ENCODE data around the gene PMEL. TPM values are rescaled to one million over a fixed set of nuclear protein-coding genes. Genes with fewer than 3 reads are reported as not detected.

The PMEL gene
- total RNA-seq, 2 donors from 2014 or later: 17.2 to 20.8 TPM

- no peak for TF ChIP-seq CTCF (conservative IDR thresholded peaks at IDR 0.05)
- no peak overlapping the region for H3K9ac ChIP-seq (ENCODE audit: extremely low read depth, low read length, poor library complexity, severe bottlenecking)
- Mint-ChIP-seq H3K4me3 (no peak overlapping the region), H3K27me3 (ENCODE audit: insufficient read depth) (peaks cover 74% of the 10 kb centered on the region), H3K4me1 (peaks cover 11% of the 10 kb centered on the region), H3K27ac (no peak overlapping the region), H3K9me3 (no peaks in the 10 kb centered on the region), H3K36me3 (ENCODE audit: low read depth) (no peaks in the 10 kb centered on the region)
- no peak for DNase-seq
- H3K27me3 ChIP-seq (ENCODE audit: control insufficient read depth, insufficient read depth, low read length, poor library complexity, severe bottlenecking): peaks cover 41% of the 10 kb centered on the region
- H3K36me3 ChIP-seq (ENCODE audit: control insufficient read depth, insufficient read depth, low read length): no peaks in the 10 kb centered on the region
- H3K27ac ChIP-seq (ENCODE audit: low read depth, low read length): no peak overlapping the region
- no peak overlapping the region for H3K4me3 ChIP-seq (ENCODE audit: low read length)
- H3K9me3 ChIP-seq (ENCODE audit: control insufficient read depth, low read length): no peaks in the 10 kb centered on the region
- peaks cover 6% of the 10 kb centered on the region for H3K4me1 ChIP-seq (ENCODE audit: control insufficient read depth, insufficient read depth, low read length)
- 81 to 100% methylated on average over 1 of the region's 1 CpG for WGBS, 2 experiments (ENCODE audit: insufficient coverage in 1 of 2, insufficient read length in 1 of 2)
These were observed 31.1 kb downstream of the PMEL start for GRCh38 chr12:55934773-55935172.

- 100% methylated on average over 1 of the region's 1 CpG for WGBS, 2 experiments (ENCODE audit: insufficient coverage in 1 of 2, insufficient read length in 1 of 2)
- H3K4me3 Mint-ChIP-seq: no peak overlapping the region
These were observed 31.8 kb downstream of the PMEL start for GRCh38 chr12:55933799-55934742.

GRCh38 chr12:55933169-55933798 lies 32.6 kb downstream of the PMEL start:
- 83 to 96% methylated on average over 3 to 5 of the region's 7 CpGs for WGBS, 2 experiments (ENCODE audit: insufficient coverage in 1 of 2, insufficient read length in 1 of 2)

More at GRCh38 chr12:55933799-55934742, 31.8 kb downstream of the PMEL start:
- H3K36me3 ChIP-seq (ENCODE audit: control insufficient read depth, insufficient read depth, low read length): no peaks in the 10 kb centered on the region
- no peaks in the 10 kb centered on the region for H3K9me3 Mint-ChIP-seq
- no peak overlapping the region for H3K27ac Mint-ChIP-seq
- H3K27me3 Mint-ChIP-seq (ENCODE audit: insufficient read depth): peaks cover 72% of the 10 kb centered on the region
- no peak for DNase-seq
- peaks cover 39% of the 10 kb centered on the region for H3K27me3 ChIP-seq (ENCODE audit: control insufficient read depth, insufficient read depth, low read length, poor library complexity, severe bottlenecking)
- no peaks in the 10 kb centered on the region for H3K9me3 ChIP-seq (ENCODE audit: control insufficient read depth, low read length)
- H3K9ac ChIP-seq (ENCODE audit: extremely low read depth, low read length, poor library complexity, severe bottlenecking): no peak overlapping the region
- peaks cover 6% of the 10 kb centered on the region for H3K4me1 ChIP-seq (ENCODE audit: control insufficient read depth, insufficient read depth, low read length)
- no peaks in the 10 kb centered on the region for H3K36me3 Mint-ChIP-seq (ENCODE audit: low read depth)
- TF ChIP-seq CTCF (conservative IDR thresholded peaks at IDR 0.05): no peak
- no peak overlapping the region for H3K4me3 ChIP-seq (ENCODE audit: low read length)
- H3K4me1 Mint-ChIP-seq: peaks cover 11% of the 10 kb centered on the region
- H3K27ac ChIP-seq (ENCODE audit: low read depth, low read length): no peak overlapping the region

More at GRCh38 chr12:55933169-55933798, 32.6 kb downstream of the PMEL start:
- Histone ChIP-seq H3K27ac (ENCODE audit: low read depth, low read length) (no peak overlapping the region), H3K4me3 (ENCODE audit: low read length) (no peak overlapping the region), H3K9me3 (ENCODE audit: control insufficient read depth, low read length) (no peaks in the 10 kb centered on the region), H3K4me1 (ENCODE audit: control insufficient read depth, insufficient read depth, low read length) (peaks cover 6% of the 10 kb centered on the region), H3K36me3 (ENCODE audit: control insufficient read depth, insufficient read depth, low read length) (no peaks in the 10 kb centered on the region), H3K9ac (ENCODE audit: extremely low read depth, low read length, poor library complexity, severe bottlenecking) (no peak overlapping the region), H3K27me3 (ENCODE audit: control insufficient read depth, insufficient read depth, low read length, poor library complexity, severe bottlenecking) (peaks cover 37% of the 10 kb centered on the region)
- no peak for DNase-seq
- no peaks in the 10 kb centered on the region for H3K36me3 Mint-ChIP-seq (ENCODE audit: low read depth)
- no peak for TF ChIP-seq CTCF (conservative IDR thresholded peaks at IDR 0.05)
- no peak overlapping the region for H3K27ac Mint-ChIP-seq
- H3K9me3 Mint-ChIP-seq: no peaks in the 10 kb centered on the region
- H3K4me1 Mint-ChIP-seq: peaks cover 11% of the 10 kb centered on the region
- H3K4me3 Mint-ChIP-seq: no peak overlapping the region
- H3K27me3 Mint-ChIP-seq (ENCODE audit: insufficient read depth): peaks cover 70% of the 10 kb centered on the region

All from endodermal cell (in vitro differentiated cells).